Erythroblast (primary cell): Measurements from ENCODE around the gene ZNF841.
"Not testable (repeated sequence)": the region's sequence is repeated elsewhere in the genome, so short reads cannot be mapped to it uniquely, and the experiment has no call there.

ENCODE experiments used
- GATA1 ChIP-seq: IDR thresholded peaks from 2 replicates; pipeline ENCODE4 v1.6.1; 2011; ENCODE audit warnings: low read depth, mild to moderate bottlenecking, control low read depth, low read length, moderate library complexity
- POLR2A ChIP-seq: IDR thresholded peaks from 2 replicates; pipeline ENCODE4 v1.6.1; 2011; ENCODE audit warnings: mild to moderate bottlenecking, low read length

GRCh38 chr19:52056480-52056879, 39.1 kb downstream of the ZNF841 start:
- TF ChIP-seq POLR2A, GATA1: not testable (repeated sequence)
